Activated CD4-positive, alpha-beta T cell treated with anti-CD3 and anti-CD28 coated beads, Interleukin-2, amount 50 U/mL, for 24 hours (primary cell): ENCODE results near the gene AKIRIN2.

Experiments
- DNase-seq, 2 donors: peaks; one replicate each; pipeline ENCODE4 v3.0.0-alpha.2; 2020; ENCODE audit warnings: low read depth in 1 of 2, low spot score in 1 of 2

The AKIRIN2 gene

DNA sequence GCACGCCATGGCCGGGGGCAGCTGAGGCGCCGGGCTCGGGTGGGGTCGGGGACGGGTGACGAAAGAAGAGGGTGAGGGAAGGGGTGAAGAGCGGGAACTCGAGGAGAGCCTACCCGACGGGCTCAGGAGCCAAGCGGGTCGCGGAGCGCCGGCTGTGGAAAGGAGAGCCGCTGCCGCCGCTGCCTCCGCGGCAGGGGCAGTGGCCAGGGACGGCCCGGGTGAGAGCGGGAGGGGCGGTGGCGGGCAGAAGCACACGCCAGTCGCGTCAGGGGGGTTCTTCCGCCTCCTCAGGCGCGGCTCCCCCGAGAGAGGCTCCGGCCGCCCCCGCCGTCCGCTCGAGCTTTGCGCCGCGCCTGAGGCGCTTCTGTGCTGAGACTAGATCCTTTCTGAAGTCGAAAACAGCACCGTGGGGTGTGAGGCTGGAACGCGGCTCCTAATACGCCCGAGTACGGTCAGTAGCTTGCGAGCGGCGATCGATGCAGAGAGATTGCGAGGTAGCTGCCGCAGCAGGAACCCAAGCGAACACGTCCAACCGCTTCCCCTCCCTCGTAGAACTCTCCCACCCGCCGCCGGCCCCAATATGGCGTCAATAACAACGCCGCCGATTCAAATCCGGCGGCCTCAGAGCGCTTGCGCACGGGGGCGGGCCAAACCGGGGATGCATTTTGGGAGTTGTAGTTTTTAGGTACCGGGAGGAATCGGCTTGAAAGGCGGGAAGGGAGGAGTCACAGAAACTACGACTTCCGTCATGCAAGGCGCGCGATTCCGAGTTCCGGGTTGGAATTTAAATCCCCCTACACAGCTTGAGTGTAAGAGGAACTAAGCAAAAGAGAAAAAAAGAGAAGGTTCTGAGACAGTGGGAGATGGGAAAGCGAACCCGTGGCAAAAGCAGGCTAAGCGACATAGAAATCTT, at the start of gene AKIRIN2:
Gene AKIRIN2 (minus strand): TSS at position 558 of the 913 bp plus-strand sequence. CDS start 549 bp downstream, at position 9.
- DNase-seq: peak; percentile 91 to 96

DNA sequence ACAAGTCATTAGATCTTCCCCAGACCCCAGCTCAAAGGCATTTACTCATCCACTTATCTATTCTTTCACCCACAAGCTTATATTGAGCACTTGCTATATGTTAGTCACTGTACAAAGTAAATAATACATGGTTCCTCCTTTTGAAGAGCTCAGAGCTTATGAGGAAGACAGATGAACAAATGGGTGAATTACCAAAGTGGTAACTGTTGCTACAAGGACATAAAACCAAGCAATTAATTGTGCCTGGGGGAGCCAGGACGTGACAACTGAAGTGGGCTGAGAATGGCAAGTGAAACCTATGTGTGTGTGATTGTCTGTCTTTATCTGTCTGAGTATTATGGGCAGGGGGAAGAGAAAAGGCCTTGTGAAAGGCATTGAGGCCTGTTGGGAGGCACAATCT, 45.6 kb upstream of the AKIRIN2 start:
- DNase-seq: no peak

DNA sequence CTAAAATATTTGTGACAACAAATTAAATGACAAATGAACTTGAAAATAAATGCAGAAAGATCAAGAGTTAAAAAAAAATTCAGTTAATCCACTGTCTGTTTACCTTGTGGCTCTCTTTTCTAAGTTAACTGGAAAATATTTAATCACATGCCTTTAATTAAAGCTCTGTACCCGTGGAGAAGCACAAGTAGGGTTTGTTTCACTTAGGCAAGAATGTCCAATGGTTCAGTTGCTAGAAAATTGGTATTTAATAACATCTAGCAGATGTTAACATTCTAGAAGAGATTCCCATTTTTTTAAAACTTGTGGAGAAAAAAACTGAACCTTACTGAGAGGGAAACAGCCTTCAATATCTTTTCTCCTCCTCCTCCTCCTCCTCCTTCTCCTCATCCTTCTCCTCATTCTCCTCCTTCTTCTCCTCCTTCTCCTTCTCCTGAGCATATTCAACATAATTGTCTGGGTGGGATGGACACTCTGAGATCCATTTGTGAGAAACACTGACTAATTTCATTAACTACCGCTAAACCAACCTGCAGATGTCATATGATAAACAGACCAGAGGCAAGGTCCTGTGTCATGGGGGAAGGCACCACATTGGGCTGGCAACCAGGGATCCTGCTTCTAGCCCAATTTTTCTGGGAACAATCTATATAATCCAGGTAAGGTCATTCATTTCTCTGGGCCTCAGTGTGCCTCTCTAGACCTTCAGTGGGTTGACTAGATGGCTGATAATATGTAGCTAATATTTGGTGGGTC, 44.1 kb upstream of the AKIRIN2 start:
- DNase-seq: no peak

DNA sequence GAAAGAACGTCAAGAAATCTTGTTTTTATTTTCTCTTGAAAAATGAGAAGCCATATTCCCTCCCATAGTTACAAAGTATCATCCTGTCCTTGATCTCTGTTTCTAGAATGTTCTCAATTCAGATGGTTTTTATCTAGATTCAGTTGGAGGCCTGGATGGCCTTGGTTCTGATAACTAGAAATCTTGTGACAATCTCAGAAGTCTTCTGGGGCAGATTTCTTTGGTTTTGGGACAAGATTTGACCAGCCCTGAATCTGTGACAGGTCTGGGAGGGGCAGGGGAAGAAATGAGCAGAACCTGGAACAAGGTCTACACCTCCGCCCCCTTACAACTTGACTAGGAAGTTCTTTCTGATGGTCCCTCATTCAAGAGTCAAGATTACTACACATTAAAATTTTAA, 41.4 kb upstream of the AKIRIN2 start:
- no peak for DNase-seq

DNA sequence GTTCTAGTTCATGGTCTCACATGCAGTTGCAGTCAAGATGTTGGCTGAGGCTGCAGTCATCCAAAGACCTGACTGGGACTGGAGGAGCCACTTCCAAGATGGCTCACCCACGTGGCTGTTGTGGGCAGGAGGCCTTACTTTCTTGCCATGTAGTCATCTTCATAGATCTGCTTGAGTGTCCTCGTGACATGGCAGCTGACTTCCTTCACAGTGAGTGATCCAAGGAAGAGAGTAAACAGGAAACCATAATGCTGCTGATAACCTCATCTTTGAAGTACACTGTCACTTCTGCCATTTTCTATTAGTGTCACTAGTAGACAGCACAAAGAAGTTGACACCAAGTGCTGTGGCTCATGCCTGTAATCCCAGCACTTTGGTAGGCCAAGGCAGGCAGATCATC, 40.1 kb upstream of the AKIRIN2 start:
- DNase-seq: peak; percentile 8 to 19

DNA sequence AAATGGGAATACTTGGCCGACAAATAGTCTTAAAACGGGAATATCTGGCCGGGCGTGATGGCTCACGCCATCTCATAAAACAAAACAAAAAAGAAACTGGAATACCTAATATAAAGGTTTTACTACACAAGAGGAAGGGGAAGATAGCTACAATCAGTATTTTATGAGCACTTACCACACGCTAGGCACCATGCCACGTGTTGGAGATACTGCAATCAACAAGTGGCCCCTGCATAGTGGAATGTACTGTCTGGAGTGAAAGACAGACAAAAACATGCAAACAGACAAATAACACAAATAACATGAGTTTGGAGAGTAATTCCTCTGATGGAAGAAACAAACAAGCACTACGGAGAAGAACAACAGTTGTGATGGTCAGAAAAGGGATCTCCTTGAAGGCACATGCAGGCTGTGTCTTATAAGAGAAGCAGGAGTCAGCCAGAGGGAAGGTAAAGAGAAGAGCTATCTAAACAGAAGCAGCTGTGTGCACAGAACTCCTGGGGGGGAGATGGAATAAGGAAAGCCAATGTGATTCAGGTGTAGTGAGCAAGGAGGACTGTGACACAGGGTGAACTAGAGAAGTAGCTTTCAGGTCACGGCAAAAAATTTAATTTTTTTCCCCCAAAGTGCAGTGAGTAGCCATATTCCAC, 39.1 kb upstream of the AKIRIN2 start:
- DNase-seq: no peak

DNA sequence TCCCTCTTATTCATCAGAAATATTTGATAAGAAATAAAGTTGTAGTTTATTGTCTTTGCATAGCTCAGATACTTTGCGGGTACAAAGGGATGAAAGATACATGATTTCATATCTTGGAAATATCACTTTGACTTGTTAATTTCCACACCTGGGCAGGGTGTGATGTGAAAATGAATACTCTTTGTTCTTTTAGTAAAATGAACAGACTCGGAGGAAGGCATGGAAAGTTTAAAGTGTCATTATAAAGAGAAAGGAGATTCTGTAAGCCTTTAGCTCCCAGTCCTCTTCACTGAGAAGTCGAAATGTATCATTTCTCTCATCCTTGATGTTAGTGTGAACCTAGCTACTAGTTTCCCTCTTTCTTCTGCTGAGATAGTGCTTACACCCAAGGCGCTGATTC, 36.7 kb upstream of the AKIRIN2 start:
- no peak for DNase-seq

DNA sequence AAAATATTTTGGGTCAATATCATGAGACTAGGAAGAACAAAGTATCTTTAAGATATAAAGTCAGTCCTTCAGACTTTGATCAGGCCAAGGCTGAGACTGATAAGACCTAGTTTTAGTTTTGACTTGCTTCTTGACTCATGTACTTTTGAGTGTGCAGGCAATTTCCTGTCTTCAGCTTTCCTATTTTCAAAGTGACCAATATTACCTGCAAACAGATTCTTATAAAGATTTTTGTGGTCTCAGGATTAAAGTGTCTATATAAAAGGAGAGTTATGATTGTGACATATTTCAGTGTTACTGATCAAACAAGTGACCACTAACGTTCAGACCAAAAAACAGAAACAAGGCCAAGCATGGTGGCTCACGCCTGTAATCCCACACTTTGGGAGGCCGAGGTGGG, 36.0 kb upstream of the AKIRIN2 start:
- DNase-seq: no peak

DNA sequence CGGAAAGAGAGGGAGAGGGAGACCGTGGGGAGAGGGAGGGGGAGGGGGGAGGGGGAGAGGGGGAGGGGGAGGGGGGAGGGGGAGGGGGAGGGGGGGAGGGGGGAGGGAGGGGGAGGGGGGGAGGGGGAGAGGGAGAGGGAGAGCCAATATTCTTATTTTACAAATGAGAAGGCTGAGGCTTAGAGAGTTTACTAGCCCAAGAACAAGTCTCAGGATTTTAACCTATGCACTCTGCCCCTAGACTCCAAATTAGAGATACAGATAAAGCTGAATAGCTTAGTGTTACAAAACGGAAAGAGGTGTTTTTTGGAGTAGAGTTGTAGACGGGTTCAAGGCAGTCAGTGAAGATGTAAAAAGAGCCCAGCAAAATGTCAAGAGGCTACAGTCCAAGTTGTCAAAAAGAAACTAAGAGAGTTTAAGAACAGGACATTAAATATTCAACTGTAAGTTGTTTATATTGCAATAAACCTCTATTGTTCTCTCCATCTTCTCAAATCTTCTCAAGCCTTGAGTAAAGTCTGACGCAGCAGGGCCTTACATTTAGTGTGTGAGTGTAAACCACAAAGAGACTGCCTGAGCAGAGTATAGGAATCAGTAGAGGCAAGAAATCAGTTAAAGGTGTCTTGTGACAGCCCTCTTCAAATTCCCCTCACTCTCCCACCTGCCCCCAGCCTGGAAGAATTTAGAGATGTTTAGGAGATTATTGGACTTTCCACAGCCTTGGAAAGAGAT, 34.9 kb upstream of the AKIRIN2 start:
- no peak for DNase-seq

DNA sequence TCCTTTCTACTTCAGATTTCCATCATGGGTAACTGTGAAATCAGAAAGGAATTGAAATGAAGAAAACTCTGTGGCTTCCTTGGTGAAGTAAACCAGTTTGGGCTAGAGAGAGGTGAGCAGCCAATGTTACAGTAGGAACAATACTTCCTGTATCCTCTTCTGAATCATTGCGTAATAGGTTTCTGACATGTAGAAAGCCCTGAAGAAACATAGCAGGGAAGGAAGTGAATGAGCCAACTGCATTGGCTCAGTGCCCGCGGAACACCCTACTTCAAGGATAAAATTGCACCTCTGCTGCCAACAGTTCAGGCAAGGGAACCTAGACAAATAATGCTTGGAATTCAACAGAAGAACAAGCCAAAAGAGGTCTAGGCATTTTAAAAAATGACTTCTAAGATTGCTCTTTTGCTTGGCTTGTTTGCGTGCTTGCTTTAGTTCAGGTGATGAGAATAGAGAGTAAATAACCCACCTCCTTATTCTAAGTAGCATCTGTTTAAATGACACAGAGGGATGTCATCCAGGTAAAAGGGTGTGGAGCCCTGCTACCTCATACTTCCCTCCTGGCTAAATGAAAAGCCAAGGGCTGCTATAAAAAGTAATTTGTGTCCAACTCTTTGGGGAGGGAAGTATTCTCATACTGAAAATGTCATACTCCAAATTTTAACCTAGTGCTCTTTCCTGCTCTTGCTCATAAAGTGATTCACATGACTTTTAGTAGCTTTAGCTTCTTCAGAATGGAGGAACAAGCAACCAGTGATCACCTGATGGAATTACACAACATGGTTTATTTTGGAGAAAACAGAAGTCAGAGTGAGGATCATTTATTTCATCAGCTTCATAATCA, 30.0 kb upstream of the AKIRIN2 start:
- DNase-seq: no peak

DNA sequence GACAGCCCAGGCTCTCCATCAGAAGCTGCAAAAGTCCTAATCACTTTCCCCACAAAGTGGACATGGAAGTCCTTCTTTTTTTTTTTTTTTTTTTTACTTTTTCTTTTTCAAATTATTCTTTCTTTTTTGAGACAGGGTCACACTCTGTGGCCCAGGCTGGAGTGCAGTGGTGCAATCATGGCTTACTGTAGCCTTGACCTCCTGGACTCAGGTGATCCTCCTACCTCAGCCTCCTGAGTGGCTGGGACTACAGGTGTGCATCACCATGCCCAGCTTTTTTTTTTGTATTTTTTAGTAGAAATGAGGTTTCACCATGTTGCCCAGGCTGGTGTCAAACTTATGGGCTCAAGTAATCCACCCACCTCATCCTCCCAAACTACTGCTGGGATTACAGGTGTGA, 29.0 kb upstream of the AKIRIN2 start:
- DNase-seq: no peak

DNA sequence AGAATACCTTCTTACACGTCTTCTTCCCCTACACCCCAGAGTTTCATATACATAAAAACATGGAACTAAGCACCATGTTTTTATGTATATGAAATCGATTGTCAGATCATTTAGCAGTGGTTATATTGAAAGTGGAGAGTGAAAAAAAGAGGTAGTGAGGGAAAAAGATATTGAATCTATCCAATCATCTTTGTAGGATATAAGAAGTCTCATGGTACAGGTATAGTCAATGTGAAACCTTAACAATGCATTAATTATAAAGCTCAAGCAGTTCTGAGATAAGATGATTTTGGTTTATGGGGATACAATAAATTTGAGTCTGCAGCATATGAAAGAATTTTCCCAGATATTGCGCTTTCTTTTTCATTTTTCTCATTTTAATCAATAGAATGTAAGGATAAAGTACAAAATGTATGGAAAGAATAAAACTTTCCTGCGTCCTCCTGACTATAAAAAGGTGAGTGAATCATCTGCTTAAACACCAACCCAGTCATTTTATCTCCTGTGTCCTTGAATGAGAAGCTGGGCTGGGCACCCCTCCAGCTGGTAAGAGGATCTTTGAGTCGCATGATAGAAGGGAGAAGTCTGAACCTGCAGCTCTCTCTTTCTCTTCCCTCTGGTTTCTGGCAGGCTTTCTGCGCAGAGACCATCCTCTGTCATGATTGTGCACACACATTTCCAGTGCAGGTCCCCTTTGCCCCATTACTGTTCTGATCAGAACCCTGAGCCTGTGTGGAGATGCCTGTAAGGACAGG, 28.1 kb upstream of the AKIRIN2 start:
- DNase-seq: no peak

DNA sequence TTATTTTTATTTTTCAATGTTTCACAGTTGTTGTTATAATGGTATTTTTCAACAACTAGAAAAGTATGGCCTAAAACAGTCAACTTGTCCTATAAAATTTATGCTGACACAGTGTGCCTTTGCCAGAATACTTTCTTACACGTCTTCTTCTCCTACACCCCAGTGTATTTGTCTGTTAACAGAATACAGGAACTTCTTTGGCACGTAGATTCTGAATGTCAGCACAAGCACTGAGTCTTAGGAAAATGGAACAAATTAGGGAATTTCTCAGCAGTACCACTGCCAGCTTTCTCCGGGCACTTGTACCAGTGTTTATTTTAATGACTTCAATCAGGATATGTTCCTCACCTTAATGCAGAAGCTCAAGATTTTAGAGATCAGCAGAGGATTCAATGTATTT, 26.7 kb upstream of the AKIRIN2 start:
- no peak for DNase-seq

DNA sequence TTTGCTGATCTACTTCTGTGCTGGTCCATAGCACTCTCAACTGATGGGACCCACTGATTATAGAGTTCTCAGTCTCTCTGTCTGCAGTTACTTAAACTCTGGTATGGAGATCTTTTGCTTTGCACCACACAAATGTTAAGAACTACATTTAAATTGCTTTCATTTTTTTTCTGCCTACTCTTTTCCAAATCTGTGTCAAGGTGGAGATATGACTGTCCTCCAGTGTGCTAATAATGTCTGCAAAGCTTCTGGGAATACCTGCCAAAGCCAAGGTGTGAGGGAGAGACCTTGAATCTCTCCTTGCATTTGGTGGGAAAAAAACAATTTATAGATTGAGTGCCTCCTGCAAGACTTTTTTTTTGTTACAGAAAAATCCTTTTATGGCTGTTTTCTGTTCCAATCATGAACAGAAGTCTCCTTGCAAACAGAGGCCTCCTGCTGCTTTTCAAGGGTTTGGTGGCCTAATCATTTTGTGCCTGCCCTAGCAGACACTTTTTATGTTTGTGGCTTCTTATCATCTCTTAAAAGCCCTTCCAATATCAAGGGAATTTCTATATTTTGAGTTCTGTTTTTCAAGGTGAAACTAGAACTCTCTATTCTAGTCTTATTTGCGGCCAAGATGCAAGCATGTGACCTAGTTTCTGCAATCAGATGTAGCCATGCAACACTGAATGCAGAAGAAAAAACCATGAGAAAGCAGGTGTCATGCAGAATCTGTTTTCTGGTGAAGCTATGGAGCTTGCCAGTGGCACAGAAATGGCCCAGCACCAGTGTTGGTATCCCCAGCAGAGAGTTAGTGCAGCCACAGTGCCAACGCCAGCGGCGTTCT, 23.2 kb upstream of the AKIRIN2 start:
- DNase-seq: no peak

DNA sequence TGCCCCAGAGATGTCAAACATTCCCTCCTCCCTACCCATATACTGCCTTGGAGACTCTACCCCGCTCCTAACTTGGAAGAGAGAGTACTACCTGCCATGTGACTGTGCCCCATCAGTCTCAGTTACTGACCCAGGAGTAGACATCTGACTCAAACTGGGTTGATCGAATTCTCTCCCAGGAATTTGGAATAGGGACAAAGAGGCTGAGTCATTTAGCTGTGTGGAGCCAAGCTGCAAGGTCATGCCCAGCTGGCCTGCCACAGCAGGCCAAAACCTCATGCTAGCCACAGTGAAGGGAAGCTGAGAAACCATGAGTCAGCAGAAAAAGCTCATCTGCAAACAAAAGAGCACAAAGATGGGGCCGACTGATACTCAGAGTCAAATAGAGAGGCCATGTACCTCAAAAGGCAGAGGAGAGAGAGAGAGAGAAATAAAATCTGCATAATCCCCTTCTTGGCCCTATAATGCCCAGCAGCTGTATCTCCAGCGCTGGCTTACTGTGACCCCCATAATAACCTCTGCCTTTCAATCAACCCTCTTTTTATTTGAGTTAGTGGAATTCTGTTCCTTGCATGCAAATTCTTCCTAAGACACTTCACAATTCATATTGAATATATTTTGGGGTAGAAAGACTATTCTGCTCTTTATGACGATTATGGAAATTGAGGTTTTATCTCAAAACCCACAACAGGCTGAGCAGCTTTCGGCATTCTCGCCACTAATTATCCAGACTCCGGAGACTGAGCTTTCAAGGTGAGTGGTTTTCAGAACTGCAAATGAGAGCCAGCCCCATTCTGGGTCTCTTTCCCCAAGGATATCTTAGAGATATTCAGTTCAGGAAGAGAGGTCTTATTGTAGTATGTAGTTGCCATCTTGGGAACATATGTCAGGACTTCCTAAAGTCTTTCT, 21.4 kb upstream of the AKIRIN2 start:
- no peak for DNase-seq

DNA sequence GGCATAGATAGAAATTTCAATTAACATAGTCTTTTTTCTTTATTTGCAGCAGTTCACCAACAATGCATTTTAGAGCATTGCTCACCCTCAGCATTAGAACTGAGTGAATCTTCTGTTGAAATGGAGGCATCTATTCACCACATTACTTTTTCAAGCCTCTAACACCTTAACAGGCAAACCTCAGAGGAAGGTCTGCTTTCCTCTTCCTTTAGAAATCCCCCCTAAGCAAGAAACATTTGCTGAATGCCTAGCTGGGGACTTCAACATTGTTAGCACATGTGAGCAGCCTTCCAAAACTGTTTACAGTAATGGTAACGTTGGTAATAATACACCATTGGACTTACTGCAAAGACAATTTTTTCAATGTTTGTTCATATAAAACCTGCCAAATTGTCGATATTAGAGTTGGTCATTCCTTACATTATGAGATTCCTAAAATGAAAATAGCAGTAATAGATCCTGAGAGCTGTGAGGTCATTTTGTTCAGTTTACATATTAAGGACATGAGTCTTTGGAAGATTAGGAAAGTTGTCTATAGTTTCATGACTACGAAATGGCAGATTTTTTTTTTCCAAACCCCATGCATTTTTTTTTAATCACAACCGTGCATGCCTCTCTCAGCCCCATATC, 20.6 kb upstream of the AKIRIN2 start:
- no peak for DNase-seq

DNA sequence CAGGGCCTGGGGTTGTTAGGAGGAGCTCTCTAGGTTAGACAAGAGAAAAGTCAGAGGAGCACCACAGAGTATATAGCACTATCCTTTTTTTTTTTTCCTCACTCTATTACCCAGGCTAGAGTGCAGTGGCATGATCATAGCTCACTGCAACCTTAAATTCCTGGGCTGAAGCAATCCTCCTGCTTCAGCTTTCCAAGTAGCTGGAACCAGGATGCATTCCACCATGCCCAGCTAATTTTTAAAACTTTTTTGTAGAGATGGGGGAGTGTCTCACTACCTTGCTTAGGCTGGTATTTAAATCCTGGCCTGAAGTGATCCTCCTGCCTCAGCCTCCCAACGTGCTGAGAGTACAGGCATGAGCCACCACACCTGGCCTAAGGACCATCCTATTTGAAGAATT, 19.3 kb upstream of the AKIRIN2 start:
- no peak for DNase-seq
